Measurements from ENCODE around the gene HSD17B13. TPM values are rescaled to one million over a fixed set of nuclear protein-coding genes. Genes with fewer than 3 reads are reported as not detected.
"Not testable (repeated sequence)": the region's sequence is repeated elsewhere in the genome, so short reads cannot be mapped to it uniquely, and the experiment has no call there.

Gene HSD17B13
- total and polyA plus RNA-seq, 2 donors = 0.14 to 0.43 TPM

GRCh38 chr4:87327136-87327535 is 4.5 kb upstream of the HSD17B13 start:
- H3K27me3 ChIP-seq (ENCODE audit: control insufficient read depth in 2 of 2, insufficient read depth in 1 of 2, low read length in 1 of 2) = no peaks in the 10 kb centered on the region
- 98% methylated on average over 1 of the region's 1 CpG for WGBS
- H3K4me1 ChIP-seq (ENCODE audit: control insufficient read depth in 2 of 2, insufficient read depth in 2 of 2, low read length in 2 of 2) = no peaks in the 10 kb centered on the region
- no peak overlapping the region for H3K27ac ChIP-seq (ENCODE audit: low read depth in 1 of 2, low read length in 1 of 2)
- H3K36me3 ChIP-seq (ENCODE audit: control insufficient read depth in 2 of 2, insufficient read depth in 2 of 2, low read length in 1 of 2) = no peaks in the 10 kb centered on the region
- no peak for DNase-seq (ENCODE audit: low read depth in 6 of 9, low spot score in 9 of 9)
- H3K9me3 ChIP-seq (ENCODE audit: control insufficient read depth in 2 of 2, insufficient read depth in 1 of 2, low read length in 1 of 2) = no peaks in the 10 kb centered on the region
- no peak overlapping the region for H3K4me3 ChIP-seq (ENCODE audit: low read length in 2 of 2)

- Histone ChIP-seq H3K9me3 (ENCODE audit: control insufficient read depth in 2 of 2, insufficient read depth in 1 of 2, low read length in 1 of 2) (no peaks in the 10 kb centered on the region), H3K27ac (ENCODE audit: low read depth in 1 of 2, low read length in 1 of 2) (no peak overlapping the region), H3K4me1 (ENCODE audit: control insufficient read depth in 2 of 2, insufficient read depth in 2 of 2, low read length in 2 of 2) (no peaks in the 10 kb centered on the region), H3K27me3 (ENCODE audit: control insufficient read depth in 2 of 2, insufficient read depth in 1 of 2, low read length in 1 of 2) (no peaks in the 10 kb centered on the region), H3K4me3 (ENCODE audit: low read length in 2 of 2) (no peak overlapping the region), H3K36me3 (ENCODE audit: control insufficient read depth in 2 of 2, insufficient read depth in 2 of 2, low read length in 1 of 2) (no peaks in the 10 kb centered on the region)
- no peak for DNase-seq (ENCODE audit: low read depth in 6 of 9, low spot score in 9 of 9)
- 96% methylated on average over 3 of the region's 3 CpGs for WGBS
Measured at GRCh38 chr4:87326460-87326859, 3.8 kb upstream of the HSD17B13 start.

- Histone ChIP-seq H3K4me1 (ENCODE audit: control insufficient read depth in 2 of 2, insufficient read depth in 2 of 2, low read length in 2 of 2) (no peaks in the 10 kb centered on the region), H3K27ac (ENCODE audit: low read depth in 1 of 2, low read length in 1 of 2) (no peak overlapping the region), H3K9me3 (ENCODE audit: control insufficient read depth in 2 of 2, insufficient read depth in 1 of 2, low read length in 1 of 2) (no peaks in the 10 kb centered on the region), H3K4me3 (ENCODE audit: low read length in 2 of 2) (no peak overlapping the region), H3K36me3 (ENCODE audit: control insufficient read depth in 2 of 2, insufficient read depth in 2 of 2, low read length in 1 of 2) (no peaks in the 10 kb centered on the region), H3K27me3 (ENCODE audit: control insufficient read depth in 2 of 2, insufficient read depth in 1 of 2, low read length in 1 of 2) (no peaks in the 10 kb centered on the region)
- no peak for DNase-seq (ENCODE audit: low read depth in 6 of 9, low spot score in 9 of 9)
- 72% methylated on average over 5 of the region's 5 CpGs for WGBS
Measured at GRCh38 chr4:87321888-87322287, 794 bp downstream of the HSD17B13 start.

- DNase-seq (ENCODE audit: low read depth in 6 of 9, low spot score in 9 of 9) = no peak
- 69% methylated on average over 1 of the region's 1 CpG for WGBS
- Histone ChIP-seq H3K27ac (ENCODE audit: low read depth in 1 of 2, low read length in 1 of 2) (no peak overlapping the region), H3K27me3 (ENCODE audit: control insufficient read depth in 2 of 2, insufficient read depth in 1 of 2, low read length in 1 of 2) (no peaks in the 10 kb centered on the region), H3K4me3 (ENCODE audit: low read length in 2 of 2) (no peak overlapping the region), H3K4me1 (ENCODE audit: control insufficient read depth in 2 of 2, insufficient read depth in 2 of 2, low read length in 2 of 2) (no peaks in the 10 kb centered on the region), H3K36me3 (ENCODE audit: control insufficient read depth in 2 of 2, insufficient read depth in 2 of 2, low read length in 1 of 2) (no peaks in the 10 kb centered on the region), H3K9me3 (ENCODE audit: control insufficient read depth in 2 of 2, insufficient read depth in 1 of 2, low read length in 1 of 2) (no peaks in the 10 kb centered on the region)
Measured at GRCh38 chr4:87317527-87317926, 5.2 kb downstream of the HSD17B13 start.

GRCh38 chr4:87316961-87317360 is 5.7 kb downstream of the HSD17B13 start:
- no peaks in the 10 kb centered on the region for H3K9me3 ChIP-seq (ENCODE audit: control insufficient read depth in 2 of 2, insufficient read depth in 1 of 2, low read length in 1 of 2)
- H3K27me3 ChIP-seq (ENCODE audit: control insufficient read depth in 2 of 2, insufficient read depth in 1 of 2, low read length in 1 of 2) = no peaks in the 10 kb centered on the region
- H3K4me3 ChIP-seq (ENCODE audit: low read length in 2 of 2) = no peak overlapping the region
- no peaks in the 10 kb centered on the region for H3K4me1 ChIP-seq (ENCODE audit: control insufficient read depth in 2 of 2, insufficient read depth in 2 of 2, low read length in 2 of 2)
- 96% methylated on average over 3 of the region's 3 CpGs for WGBS
- H3K36me3 ChIP-seq (ENCODE audit: control insufficient read depth in 2 of 2, insufficient read depth in 2 of 2, low read length in 1 of 2) = no peaks in the 10 kb centered on the region
- no peak overlapping the region for H3K27ac ChIP-seq (ENCODE audit: low read depth in 1 of 2, low read length in 1 of 2)
- no peak for DNase-seq (ENCODE audit: low read depth in 6 of 9, low spot score in 9 of 9)

- H3K4me1 ChIP-seq (ENCODE audit: control insufficient read depth in 2 of 2, insufficient read depth in 2 of 2, low read length in 2 of 2); H3K9me3 ChIP-seq (ENCODE audit: control insufficient read depth in 2 of 2, insufficient read depth in 1 of 2, low read length in 1 of 2); H3K27me3 ChIP-seq (ENCODE audit: control insufficient read depth in 2 of 2, insufficient read depth in 1 of 2, low read length in 1 of 2); H3K36me3 ChIP-seq (ENCODE audit: control insufficient read depth in 2 of 2, insufficient read depth in 2 of 2, low read length in 1 of 2); H3K4me3 ChIP-seq (ENCODE audit: low read length in 2 of 2); DNase-seq (ENCODE audit: low read depth in 6 of 9, low spot score in 9 of 9); H3K27ac ChIP-seq (ENCODE audit: low read depth in 1 of 2, low read length in 1 of 2): not testable (repeated sequence)
- 79% methylated on average over 4 of the region's 4 CpGs for WGBS
Measured at GRCh38 chr4:87315000-87315399, 7.7 kb downstream of the HSD17B13 start.

GRCh38 chr4:87313756-87314155 is 8.9 kb downstream of the HSD17B13 start:
- Histone ChIP-seq H3K4me3 (ENCODE audit: low read length in 2 of 2) (no peak overlapping the region), H3K9me3 (ENCODE audit: control insufficient read depth in 2 of 2, insufficient read depth in 1 of 2, low read length in 1 of 2) (no peaks in the 10 kb centered on the region), H3K4me1 (ENCODE audit: control insufficient read depth in 2 of 2, insufficient read depth in 2 of 2, low read length in 2 of 2) (no peaks in the 10 kb centered on the region), H3K27me3 (ENCODE audit: control insufficient read depth in 2 of 2, insufficient read depth in 1 of 2, low read length in 1 of 2) (no peaks in the 10 kb centered on the region), H3K27ac (ENCODE audit: low read depth in 1 of 2, low read length in 1 of 2) (no peak overlapping the region), H3K36me3 (ENCODE audit: control insufficient read depth in 2 of 2, insufficient read depth in 2 of 2, low read length in 1 of 2) (no peaks in the 10 kb centered on the region)
- WGBS = 93% methylated on average over 3 of the region's 3 CpGs
- DNase-seq (ENCODE audit: low read depth in 6 of 9, low spot score in 9 of 9) = no peak

GRCh38 chr4:87311684-87312083 is 11.0 kb downstream of the HSD17B13 start:
- Histone ChIP-seq H3K36me3 (ENCODE audit: control insufficient read depth in 2 of 2, insufficient read depth in 2 of 2, low read length in 1 of 2) (no peaks in the 10 kb centered on the region), H3K4me1 (ENCODE audit: control insufficient read depth in 2 of 2, insufficient read depth in 2 of 2, low read length in 2 of 2) (no peaks in the 10 kb centered on the region), H3K9me3 (ENCODE audit: control insufficient read depth in 2 of 2, insufficient read depth in 1 of 2, low read length in 1 of 2) (no peaks in the 10 kb centered on the region), H3K27me3 (ENCODE audit: control insufficient read depth in 2 of 2, insufficient read depth in 1 of 2, low read length in 1 of 2) (no peaks in the 10 kb centered on the region), H3K4me3 (ENCODE audit: low read length in 2 of 2) (no peak overlapping the region), H3K27ac (ENCODE audit: low read depth in 1 of 2, low read length in 1 of 2) (no peak overlapping the region)
- DNase-seq (ENCODE audit: low read depth in 6 of 9, low spot score in 9 of 9) = no peak
- over 99% methylated on average over 3 of the region's 3 CpGs for WGBS

GRCh38 chr4:87310691-87311335 is 11.9 kb downstream of the HSD17B13 start:
- H3K9me3 ChIP-seq (ENCODE audit: control insufficient read depth in 2 of 2, insufficient read depth in 1 of 2, low read length in 1 of 2) = no peaks in the 10 kb centered on the region
- no peaks in the 10 kb centered on the region for H3K4me1 ChIP-seq (ENCODE audit: control insufficient read depth in 2 of 2, insufficient read depth in 2 of 2, low read length in 2 of 2)
- no peak overlapping the region for H3K27ac ChIP-seq (ENCODE audit: low read depth in 1 of 2, low read length in 1 of 2)
- WGBS = 83% methylated on average over 4 of the region's 4 CpGs
- no peaks in the 10 kb centered on the region for H3K36me3 ChIP-seq (ENCODE audit: control insufficient read depth in 2 of 2, insufficient read depth in 2 of 2, low read length in 1 of 2)
- no peak overlapping the region for H3K4me3 ChIP-seq (ENCODE audit: low read length in 2 of 2)
- DNase-seq (ENCODE audit: low read depth in 6 of 9, low spot score in 9 of 9) = no peak
- H3K27me3 ChIP-seq (ENCODE audit: control insufficient read depth in 2 of 2, insufficient read depth in 1 of 2, low read length in 1 of 2) = no peaks in the 10 kb centered on the region
